HG02973 (cell line): ENCODE results near the gene CHST4.
"Not testable (repeated sequence)": the region's sequence is repeated elsewhere in the genome, so short reads cannot be mapped to it uniquely, and the experiment has no call there.

ENCODE experiments used
- ATAC-seq: cut with Tn5 transposase; IDR thresholded peaks from one replicate; pipeline ENCODE4 v1.9.1; 2021; ENCODE audit warnings: moderate library complexity; ENCODE audit not compliant: unreplicated experiment

The CHST4 gene

GRCh38 chr16:71569621-71570020 is 43.4 kb downstream of the CHST4 start:
- ATAC-seq = no peak

- ATAC-seq = no peak
Observed at GRCh38 chr16:71570144-71570543, 43.9 kb downstream of the CHST4 start.

- no peak for ATAC-seq
Observed at GRCh38 chr16:71572497-71573116, 46.4 kb downstream of the CHST4 start.

GRCh38 chr16:71573387-71574094 is 47.3 kb downstream of the CHST4 start:
- no peak for ATAC-seq

- ATAC-seq = no peak
Observed at GRCh38 chr16:71574702-71575101, 48.5 kb downstream of the CHST4 start.

GRCh38 chr16:71576971-71577370 is 50.7 kb downstream of the CHST4 start, which contains the start of gene TAT:
TAT (minus strand) TSS chr16:71577092; CDS start chr16:71576415, 677 bp downstream.
- no peak for ATAC-seq

GRCh38 chr16:71582553-71582848 is 56.3 kb downstream of the CHST4 start:
- not testable (repeated sequence) for ATAC-seq

GRCh38 chr16:71584543-71585317 is 58.5 kb downstream of the CHST4 start:
- ATAC-seq = no peak

GRCh38 chr16:71585318-71585703 is 59.1 kb downstream of the CHST4 start:
- no peak for ATAC-seq
